DMS 273 (cell line): ENCODE data around the gene HOXA2.

Experiments used
- DNase-seq: peaks from one replicate; lab custom pipeline; 2025; ENCODE audit not compliant: unreplicated experiment; lab: John Stamatoyannopoulos, UW

The HOXA2 gene

GRCh38 chr7:27100694-27101170 is 1.8 kb downstream of the HOXA2 start:
- no peak for DNase-seq

GRCh38 chr7:27099453-27100370 is 2.8 kb downstream of the HOXA2 start:
- DNase-seq: no peak

- no peak for DNase-seq
These were observed 3.7 kb downstream of the HOXA2 start for GRCh38 chr7:27098578-27099451.

GRCh38 chr7:27097686-27098577 is 4.6 kb downstream of the HOXA2 start:
- no peak for DNase-seq

- peak; percentile 71 for DNase-seq
These were observed 5.5 kb downstream of the HOXA2 start for GRCh38 chr7:27096768-27097514.

- peak; percentile 97 for DNase-seq
These were observed 6.4 kb downstream of the HOXA2 start, which contains the start of gene HOXA1 for GRCh38 chr7:27095897-27096767. HOXA1 (minus strand) TSS chr7:27096000; CDS start chr7:27095912, 88 bp downstream.

- no peak for DNase-seq
These were observed 7.2 kb downstream of the HOXA2 start for GRCh38 chr7:27095050-27095896.

- DNase-seq: no peak
These were observed 8.0 kb downstream of the HOXA2 start for GRCh38 chr7:27094304-27095049.

GRCh38 chr7:27093184-27093895 is 9.1 kb downstream of the HOXA2 start:
- no peak for DNase-seq

- DNase-seq: no peak
These were observed 9.7 kb downstream of the HOXA2 start for GRCh38 chr7:27092819-27093110.

- no peak for DNase-seq
These were observed 10.3 kb downstream of the HOXA2 start for GRCh38 chr7:27091941-27092818.

- DNase-seq: no peak
These were observed 11.4 kb downstream of the HOXA2 start for GRCh38 chr7:27091105-27091504.

- no peak for DNase-seq
These were observed 14.2 kb downstream of the HOXA2 start for GRCh38 chr7:27088002-27088922.

- no peak for DNase-seq
These were observed 18.8 kb downstream of the HOXA2 start for GRCh38 chr7:27083646-27084045.

- no peak for DNase-seq
These were observed 20.3 kb downstream of the HOXA2 start for GRCh38 chr7:27082171-27082570.
